Keratinocyte (primary cell): ENCODE results near the gene INPP4B. TPM values are rescaled to one million over a fixed set of nuclear protein-coding genes. Genes with fewer than 3 reads are reported as not detected.

Experiments
- DNase-seq: peaks from one replicate; pipeline ENCODE4 v3.0.0-alpha.2; 2011; ENCODE audit warnings: low read depth, missing footprints, low spot score
- FAIRE-seq: peaks from 2 replicates; lab custom pipeline; 2011; peaks lifted over from hg19 to GRCh38; lab: Jason Lieb, UNC
- H2AFZ ChIP-seq: 2 replicates; pipeline ENCODE4 v1.6.0; 2012; ENCODE audit warnings: low read length, control low read depth, inconsistent platforms; ENCODE audit not compliant: control insufficient read depth
- H3K27ac ChIP-seq: 2 replicates; pipeline ENCODE4 v1.5.1; 2011; ENCODE audit warnings: low read length; ENCODE audit not compliant: control insufficient read depth, insufficient read depth
- H3K27me3 ChIP-seq: 3 replicates; pipeline ENCODE4 v1.6.0; 2011; ENCODE audit warnings: low read length; ENCODE audit not compliant: control insufficient read depth, insufficient read depth; ENCODE audit errors: extremely low read depth
- H3K36me3 ChIP-seq, 2 experiments: 2 replicates in 1 of 2; 3 replicates in 1 of 2; pipeline ENCODE4 v1.5.1; 2011; ENCODE audit warnings: low read length in 2 of 2, mild to moderate bottlenecking in 1 of 2; ENCODE audit not compliant: control insufficient read depth in 2 of 2, insufficient read depth in 2 of 2; ENCODE audit errors: extremely low read depth in 1 of 2
- H3K4me1 ChIP-seq: 3 replicates; pipeline ENCODE4 v1.5.1; 2011; ENCODE audit warnings: low read length; ENCODE audit not compliant: control insufficient read depth, insufficient read depth; ENCODE audit errors: extremely low read depth
- H3K4me2 ChIP-seq: 3 replicates; pipeline ENCODE4 v1.6.0; 2011; ENCODE audit warnings: low read depth, low read length; ENCODE audit not compliant: control insufficient read depth, insufficient read depth; ENCODE audit errors: extremely low read depth
- H3K4me3 ChIP-seq, 3 experiments: fragments of 200-600 bp in 1 of 3; sonication (generic) in 1 of 3; 2 replicates in 2 of 3; 3 replicates in 1 of 3; pipeline ENCODE4 v1.5.1; 2011 to 2016; ENCODE audit warnings: low read length in 3 of 3, mild to moderate bottlenecking in 3 of 3, control low read depth in 2 of 3, inconsistent platforms in 1 of 3, low read depth in 1 of 3, mixed read lengths in 1 of 3, mixed run types in 1 of 3, moderate library complexity in 1 of 3; ENCODE audit not compliant: control insufficient read depth in 2 of 3, insufficient read depth in 2 of 3; ENCODE audit errors: extremely low read depth in 1 of 3
- H3K79me2 ChIP-seq: 2 replicates; pipeline ENCODE4 v1.6.0; 2012; ENCODE audit warnings: low read length; ENCODE audit not compliant: control insufficient read depth, insufficient read depth
- H3K9ac ChIP-seq: 3 replicates; pipeline ENCODE4 v1.6.0; 2011; ENCODE audit warnings: low read length; ENCODE audit not compliant: control insufficient read depth, insufficient read depth; ENCODE audit errors: extremely low read depth
- H3K9me1 ChIP-seq: 3 replicates; pipeline ENCODE4 v1.6.0; 2011; ENCODE audit warnings: low read length; ENCODE audit not compliant: control insufficient read depth, insufficient read depth; ENCODE audit errors: extremely low read depth
- H3K9me3 ChIP-seq: 2 replicates; pipeline ENCODE4 v1.5.1; 2012; ENCODE audit warnings: low read depth, low read length; ENCODE audit not compliant: control insufficient read depth
- H4K20me1 ChIP-seq: 3 replicates; pipeline ENCODE4 v1.6.0; 2011; ENCODE audit warnings: low read length; ENCODE audit not compliant: control insufficient read depth, insufficient read depth; ENCODE audit errors: extremely low read depth
- EZH2 ChIP-seq: IDR thresholded peaks from one replicate; pipeline ENCODE4 v1.6.1; 2012; ENCODE audit warnings: inconsistent platforms, mild to moderate bottlenecking, low read length, moderate library complexity
- dilution Hi-C: fragments of 300-500 bp; cut with MboI; formaldehyde crosslinking; loops from one replicate; pipeline ENCODE4 v1.7.0; 2020; ENCODE audit warnings: low sequenced_read_pairs; ENCODE audit not compliant: extremely low pct_ligation_motif_present
- polyA plus RNA-seq, 5 experiments: library from polyadenylated mRNA; depleted of rRNA in 3 of 5; stranded (reverse) in 3 of 5; stranded (forward) in 1 of 5; unstranded in 1 of 5; fragments of >200 nt; gene quantifications; 1 replicate in 1 of 5; 2 replicates in 3 of 5; 3 replicates in 1 of 5; pipeline versions ENCODE4 v1.2.1 to v1.2.3, GENCODE V29; 2011 to 2012; ENCODE audit warnings: missing spikeins in 2 of 5, low read depth in 1 of 5, low replicate concordance in 1 of 5
- TF ChIP-seq, protein P1 (sequence below), 3 experiments: IDR thresholded peaks in 1 of 3; conservative IDR thresholded peaks in 1 of 3; optimal IDR thresholded peaks in 1 of 3; 2 replicates in 2 of 3; 3 replicates in 1 of 3; pipeline versions ENCODE3 to v1.5.1; 2011; ENCODE audit warnings: low read length in 3 of 3, mild to moderate bottlenecking in 3 of 3, moderate library complexity in 2 of 3, control low read depth in 1 of 3, inconsistent platforms in 1 of 3; ENCODE audit not compliant: insufficient read depth in 2 of 3; ENCODE audit errors: extremely low read depth in 1 of 3

INPP4B gene
- polyA plus RNA-seq, 1 donor (not counting 4 experiments of a cell fraction or from before 2014, with no cell fraction given), result 50.2 TPM

DNA sequence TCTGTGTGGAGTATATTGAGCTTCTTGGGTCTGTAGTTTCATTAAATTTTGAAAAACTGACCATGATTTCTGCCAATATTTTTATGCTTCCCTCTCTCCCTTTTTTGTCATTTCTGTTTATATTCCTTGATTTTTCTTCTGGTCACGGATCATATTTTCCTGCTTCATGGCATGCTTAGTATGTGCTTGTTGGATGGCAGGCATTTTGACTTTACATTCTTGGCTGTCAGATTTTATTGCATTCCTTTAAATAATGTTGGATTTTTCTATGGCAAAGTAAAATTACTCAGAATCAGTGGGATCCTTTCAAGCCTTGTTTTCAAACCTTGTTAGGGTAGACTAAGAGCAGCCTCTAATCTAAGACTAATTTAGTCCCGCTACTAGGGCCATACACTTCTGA, 677.9 kb downstream of the INPP4B start:
- H3K27ac ChIP-seq, result no peak overlapping the region
- H3K36me3 ChIP-seq, result peaks cover 7 to 14% of the 10 kb centered on the region in 2 experiments
- H3K9ac ChIP-seq, result no peak overlapping the region
- H3K9me1 ChIP-seq, result no peaks in the 10 kb centered on the region
- H3K79me2 ChIP-seq, result no peaks in the 10 kb centered on the region
- no peaks in the 10 kb centered on the region for H3K4me1 ChIP-seq
- dilution Hi-C loops, result no loop called here
- H2AFZ ChIP-seq, result no peak overlapping the region
- H3K9me3 ChIP-seq, result no peaks in the 10 kb centered on the region
- FAIRE-seq, result no peak
- H3K4me2 ChIP-seq, result no peak overlapping the region
- TF ChIP-seq, protein P1, sequence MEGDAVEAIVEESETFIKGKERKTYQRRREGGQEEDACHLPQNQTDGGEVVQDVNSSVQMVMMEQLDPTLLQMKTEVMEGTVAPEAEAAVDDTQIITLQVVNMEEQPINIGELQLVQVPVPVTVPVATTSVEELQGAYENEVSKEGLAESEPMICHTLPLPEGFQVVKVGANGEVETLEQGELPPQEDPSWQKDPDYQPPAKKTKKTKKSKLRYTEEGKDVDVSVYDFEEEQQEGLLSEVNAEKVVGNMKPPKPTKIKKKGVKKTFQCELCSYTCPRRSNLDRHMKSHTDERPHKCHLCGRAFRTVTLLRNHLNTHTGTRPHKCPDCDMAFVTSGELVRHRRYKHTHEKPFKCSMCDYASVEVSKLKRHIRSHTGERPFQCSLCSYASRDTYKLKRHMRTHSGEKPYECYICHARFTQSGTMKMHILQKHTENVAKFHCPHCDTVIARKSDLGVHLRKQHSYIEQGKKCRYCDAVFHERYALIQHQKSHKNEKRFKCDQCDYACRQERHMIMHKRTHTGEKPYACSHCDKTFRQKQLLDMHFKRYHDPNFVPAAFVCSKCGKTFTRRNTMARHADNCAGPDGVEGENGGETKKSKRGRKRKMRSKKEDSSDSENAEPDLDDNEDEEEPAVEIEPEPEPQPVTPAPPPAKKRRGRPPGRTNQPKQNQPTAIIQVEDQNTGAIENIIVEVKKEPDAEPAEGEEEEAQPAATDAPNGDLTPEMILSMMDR (optimal IDR thresholded peaks at IDR 0.05 in 1 of 3, IDR thresholded peaks at IDR 0.05 in 1 of 3, conservative IDR thresholded peaks at IDR 0.05 in 1 of 3; ENCODE audit: extremely low read depth in 1 of 3, insufficient read depth in 2 of 3, low read length in 3 of 3), result no peak
- no peak for DNase-seq
- H3K27me3 ChIP-seq, result no peaks in the 10 kb centered on the region
- no peaks in the 10 kb centered on the region for H4K20me1 ChIP-seq
- H3K4me3 ChIP-seq, result no peak overlapping the region

- FAIRE-seq (no peak), DNase-seq (no peak)
- dilution Hi-C loops, result no loop called here
- H3K36me3 ChIP-seq, result peaks cover 6 to 10% of the 10 kb centered on the region in 2 experiments
- H2AFZ ChIP-seq, result no peak overlapping the region
- H3K27me3 ChIP-seq, result no peaks in the 10 kb centered on the region
- no peak overlapping the region for H3K9ac ChIP-seq
- no peaks in the 10 kb centered on the region for H3K79me2 ChIP-seq
- no peaks in the 10 kb centered on the region for H4K20me1 ChIP-seq
- H3K9me3 ChIP-seq, result no peaks in the 10 kb centered on the region
- TF ChIP-seq EZH2, result no peak
- TF ChIP-seq, protein P1 (optimal IDR thresholded peaks at IDR 0.05 in 1 of 3, IDR thresholded peaks at IDR 0.05 in 1 of 3, conservative IDR thresholded peaks at IDR 0.05 in 1 of 3; ENCODE audit: extremely low read depth in 1 of 3, insufficient read depth in 2 of 3, low read length in 3 of 3), result no peak
- H3K4me2 ChIP-seq, result no peak overlapping the region
- no peak overlapping the region for H3K4me3 ChIP-seq
- H3K9me1 ChIP-seq, result no peaks in the 10 kb centered on the region
- H3K27ac ChIP-seq, result no peak overlapping the region
- no peaks in the 10 kb centered on the region for H3K4me1 ChIP-seq
Observed at GRCh38 chr4:142164767-142165500, 681.2 kb downstream of the INPP4B start.
